ENCODE data around the gene RSPH4A. TPM values are rescaled to one million over a fixed set of nuclear protein-coding genes. Genes with fewer than 3 reads are reported as not detected.

Gene RSPH4A
- total and polyA plus RNA-seq, 12 donors, result 0.11 to 0.55 (median 0.22) TPM; not detected in 2

- Histone ChIP-seq H3K9me3 (peaks cover 0 to 5% (median 0%) of the 10 kb centered on the region in 11 donors), H3K4me1 (peaks cover 0 to 7% (median 0%) of the 10 kb centered on the region in 9 donors), H3K36me3 (peaks cover 0 to 84% (median 0%) of the 10 kb centered on the region in 9 donors), H3K4me3 (no peak overlapping the region), H3K27me3 (no peaks in the 10 kb centered on the region), H3K27ac (peak overlapping the region in 3 of 10 donors; percentile 7 to 14 (median 9))
- 34 to 49% methylated on average over 5 of the region's 5 CpGs for WGBS, 2 donors
- DNase-seq (no peak), ATAC-seq (no peak)
- intact Hi-C loops (cut with DNase I), result no loop called here
- TF ChIP-seq, protein P1, sequence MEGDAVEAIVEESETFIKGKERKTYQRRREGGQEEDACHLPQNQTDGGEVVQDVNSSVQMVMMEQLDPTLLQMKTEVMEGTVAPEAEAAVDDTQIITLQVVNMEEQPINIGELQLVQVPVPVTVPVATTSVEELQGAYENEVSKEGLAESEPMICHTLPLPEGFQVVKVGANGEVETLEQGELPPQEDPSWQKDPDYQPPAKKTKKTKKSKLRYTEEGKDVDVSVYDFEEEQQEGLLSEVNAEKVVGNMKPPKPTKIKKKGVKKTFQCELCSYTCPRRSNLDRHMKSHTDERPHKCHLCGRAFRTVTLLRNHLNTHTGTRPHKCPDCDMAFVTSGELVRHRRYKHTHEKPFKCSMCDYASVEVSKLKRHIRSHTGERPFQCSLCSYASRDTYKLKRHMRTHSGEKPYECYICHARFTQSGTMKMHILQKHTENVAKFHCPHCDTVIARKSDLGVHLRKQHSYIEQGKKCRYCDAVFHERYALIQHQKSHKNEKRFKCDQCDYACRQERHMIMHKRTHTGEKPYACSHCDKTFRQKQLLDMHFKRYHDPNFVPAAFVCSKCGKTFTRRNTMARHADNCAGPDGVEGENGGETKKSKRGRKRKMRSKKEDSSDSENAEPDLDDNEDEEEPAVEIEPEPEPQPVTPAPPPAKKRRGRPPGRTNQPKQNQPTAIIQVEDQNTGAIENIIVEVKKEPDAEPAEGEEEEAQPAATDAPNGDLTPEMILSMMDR (IDR thresholded peaks at IDR 0.05), result no peak
Observed at GRCh38 chr6:116648156-116648555, 31.9 kb downstream of the RSPH4A start.

DNA sequence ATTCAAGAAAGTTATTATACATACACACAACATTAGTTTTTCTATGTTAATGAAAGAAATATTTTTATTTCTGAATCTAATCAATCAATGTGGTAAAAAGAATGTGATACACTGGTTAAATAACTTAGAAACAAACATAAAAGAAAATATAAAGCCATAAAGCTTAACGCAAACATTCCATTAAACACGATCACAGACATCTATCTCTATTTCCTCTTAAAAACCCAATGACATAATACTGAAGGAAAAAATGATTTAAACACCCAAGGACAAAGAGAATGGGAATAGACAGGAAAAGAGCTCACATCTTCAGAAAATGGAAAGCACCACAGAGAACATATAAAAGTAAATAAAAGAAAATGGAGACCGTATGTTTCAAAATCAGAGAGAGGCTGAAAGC is 32.9 kb downstream of the RSPH4A start:
- no peak for DNase-seq
- no peaks in the 10 kb centered on the region for H3K9me3 ChIP-seq
- 90 to 94% methylated on average over 3 of the region's 3 CpGs for WGBS, 2 donors
- H3K4me1 ChIP-seq, result peaks cover 0 to 7% (median 0%) of the 10 kb centered on the region in 9 donors
- H3K27me3 ChIP-seq, result no peaks in the 10 kb centered on the region
- no peak for ATAC-seq
- peaks cover 0 to 91% (median 0%) of the 10 kb centered on the region in 9 donors for H3K36me3 ChIP-seq
- TF ChIP-seq, protein P1 (IDR thresholded peaks at IDR 0.05), result no peak
- intact Hi-C loops (cut with DNase I), result no loop called here
- H3K4me3 ChIP-seq, result no peak overlapping the region
- no peak overlapping the region for H3K27ac ChIP-seq

DNA sequence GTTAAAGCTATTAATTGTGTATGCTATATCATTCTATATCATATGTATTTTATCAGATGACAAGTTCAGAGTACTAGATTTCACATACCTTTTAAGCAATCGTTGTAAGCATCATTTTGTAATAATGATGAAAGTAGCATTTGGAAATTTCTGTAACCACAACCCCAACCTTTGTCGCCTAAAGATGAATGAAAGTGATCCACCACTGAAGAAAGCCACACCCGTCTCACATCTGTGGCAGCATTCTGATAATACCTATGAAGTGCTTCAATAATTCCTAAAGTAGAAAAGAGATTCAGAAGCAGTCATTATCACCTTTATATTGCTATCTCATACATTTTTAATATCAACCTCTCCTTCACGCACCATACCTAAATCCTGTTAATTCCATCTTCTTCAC is 35.6 kb downstream of the RSPH4A start:
- DNase-seq (no peak), ATAC-seq (no peak)
- Histone ChIP-seq H3K4me1 (peaks cover 0 to 7% (median 0%) of the 10 kb centered on the region in 9 donors), H3K9me3 (no peaks in the 10 kb centered on the region), H3K27me3 (no peaks in the 10 kb centered on the region), H3K36me3 (peaks cover 0 to 95% (median 0%) of the 10 kb centered on the region in 9 donors), H3K4me3 (no peak overlapping the region), H3K27ac (no peak overlapping the region)
- intact Hi-C loops (cut with DNase I), result no loop called here
- TF ChIP-seq, protein P1 (IDR thresholded peaks at IDR 0.05), result no peak
- 92 to 95% methylated on average over 4 of the region's 4 CpGs for WGBS, 2 donors

DNA sequence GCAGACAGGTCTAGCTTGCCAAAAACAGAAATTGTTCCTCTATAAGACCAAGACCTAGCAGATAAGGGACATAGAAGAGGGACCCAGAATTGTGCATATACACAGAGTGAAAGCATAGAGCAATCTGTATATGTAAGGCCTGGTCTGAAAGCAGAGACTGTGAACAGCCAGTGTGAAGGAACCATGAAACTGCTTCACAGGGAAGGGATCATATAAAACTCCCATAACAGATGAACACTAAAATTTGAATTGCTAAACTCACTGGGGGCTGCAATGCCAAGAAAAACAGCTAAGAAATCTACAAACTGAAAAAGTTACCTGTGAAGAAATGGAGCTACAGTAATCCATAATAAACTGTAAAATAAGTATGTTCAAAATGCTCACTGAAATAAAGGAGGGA is 45.3 kb downstream of the RSPH4A start:
- intact Hi-C loops (cut with DNase I), result loop anchor here in 1 of 10 donors (10.0 kb wide), 1 partner anchor 87 kb away; the partner anchor contains the start of gene RWDD1
- no peaks in the 10 kb centered on the region for H3K9me3 ChIP-seq
- ATAC-seq, result no peak

More for the DNA sequence above, 45.3 kb downstream of the RSPH4A start:
- Histone ChIP-seq H3K36me3 (peaks cover 0 to 35% (median 0%) of the 10 kb centered on the region in 9 donors), H3K4me3 (no peak overlapping the region), H3K4me1 (peaks cover 0 to 23% (median 15%) of the 10 kb centered on the region in 9 donors), H3K27me3 (no peaks in the 10 kb centered on the region), H3K27ac (no peak overlapping the region)
- TF ChIP-seq, protein P1 (IDR thresholded peaks at IDR 0.05), result no peak
- DNase-seq, result no peak

Data from heart right ventricle (tissue), 16 donors.